Osteocyte (in vitro differentiated cells): ENCODE results near the gene GNG13. TPM values are rescaled to one million over a fixed set of nuclear protein-coding genes. Genes with fewer than 3 reads are reported as not detected.
A peak's percentile ranks its signal among the peaks of the same experiment; 100 is the strongest.

Source experiments
- DNase-seq: peaks from one replicate; pipeline ENCODE4 v3.0.0; 2021; ENCODE audit warnings: mixed read lengths; ENCODE audit not compliant: unreplicated experiment; ENCODE audit errors: extremely low spot score
- H3K27ac Mint-ChIP-seq: one replicate; pipeline ENCODE4 v1.8.0; 2021; ENCODE audit warnings: mild to moderate bottlenecking, mixed read lengths; ENCODE audit not compliant: unreplicated experiment
- H3K27me3 Mint-ChIP-seq: one replicate; pipeline ENCODE4 v1.8.0; 2021; ENCODE audit warnings: mixed read lengths; ENCODE audit not compliant: unreplicated experiment
- H3K36me3 Mint-ChIP-seq: one replicate; pipeline ENCODE4 v1.8.0; 2021; ENCODE audit warnings: mixed read lengths; ENCODE audit not compliant: unreplicated experiment
- H3K4me1 Mint-ChIP-seq: one replicate; pipeline ENCODE4 v1.8.0; 2021; ENCODE audit warnings: mixed read lengths; ENCODE audit not compliant: unreplicated experiment
- H3K4me3 Mint-ChIP-seq: one replicate; pipeline ENCODE4 v1.8.0; 2021; ENCODE audit warnings: mild to moderate bottlenecking, moderate library complexity, mixed read lengths; ENCODE audit not compliant: unreplicated experiment
- H3K9me3 Mint-ChIP-seq: one replicate; pipeline ENCODE4 v1.8.0; 2021; ENCODE audit warnings: mixed read lengths; ENCODE audit not compliant: unreplicated experiment
- total RNA-seq: library from RNA; stranded (reverse); gene quantifications from 2 replicates; pipeline ENCODE4 v1.2.1, GENCODE V29; 2021
- TF ChIP-seq, protein P1 (sequence below): fragments of 200-600 bp; sonication (generic); IDR thresholded peaks from 2 replicates; pipeline ENCODE4 v1.5.0; 2021; ENCODE audit warnings: antibody characterized with exemption, mild to moderate bottlenecking, moderate library complexity

Gene GNG13
- total RNA-seq, 1 donor from 2014 or later: not detected

DNA sequence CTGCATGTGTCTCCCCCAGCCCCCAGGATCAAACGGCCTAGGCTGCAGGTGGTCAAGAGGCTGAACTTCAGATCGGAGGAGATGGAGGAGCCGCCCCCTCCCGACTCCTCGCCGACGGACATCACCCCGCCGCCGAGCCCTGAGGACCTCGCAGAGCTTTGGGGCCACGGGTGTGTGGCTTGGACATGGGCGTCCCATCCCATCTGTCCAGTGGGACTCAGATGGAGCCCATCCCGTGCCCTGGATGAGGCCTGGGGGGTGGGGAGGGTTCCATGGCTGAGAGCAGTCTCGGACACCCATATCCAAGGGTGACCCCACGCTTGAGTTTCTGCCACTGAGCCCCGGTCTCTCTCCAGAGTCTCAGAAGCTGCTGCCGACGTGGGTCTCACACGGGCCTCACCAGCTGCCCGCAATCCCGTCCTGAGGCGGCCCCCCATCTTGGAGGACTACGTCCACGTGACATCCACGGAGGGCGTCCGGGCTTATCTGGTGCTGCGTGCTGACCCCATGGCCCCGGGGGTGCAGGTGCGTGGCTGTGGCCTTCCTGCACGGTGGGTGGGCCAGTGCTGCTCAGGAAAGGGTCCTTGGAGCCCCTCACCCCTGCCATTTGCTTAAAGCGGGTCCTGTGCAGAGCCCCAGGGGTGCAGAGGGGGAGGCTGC, 11.2 kb downstream of the GNG13 start:
- Mint-ChIP-seq H3K27me3 (no peaks in the 10 kb centered on the region), H3K9me3 (no peaks in the 10 kb centered on the region), H3K4me3 (peak overlapping the region; percentile 32), H3K27ac (no peak overlapping the region), H3K4me1 (peaks cover 2% of the 10 kb centered on the region), H3K36me3 (peaks cover 8% of the 10 kb centered on the region)
- TF ChIP-seq, protein P1, sequence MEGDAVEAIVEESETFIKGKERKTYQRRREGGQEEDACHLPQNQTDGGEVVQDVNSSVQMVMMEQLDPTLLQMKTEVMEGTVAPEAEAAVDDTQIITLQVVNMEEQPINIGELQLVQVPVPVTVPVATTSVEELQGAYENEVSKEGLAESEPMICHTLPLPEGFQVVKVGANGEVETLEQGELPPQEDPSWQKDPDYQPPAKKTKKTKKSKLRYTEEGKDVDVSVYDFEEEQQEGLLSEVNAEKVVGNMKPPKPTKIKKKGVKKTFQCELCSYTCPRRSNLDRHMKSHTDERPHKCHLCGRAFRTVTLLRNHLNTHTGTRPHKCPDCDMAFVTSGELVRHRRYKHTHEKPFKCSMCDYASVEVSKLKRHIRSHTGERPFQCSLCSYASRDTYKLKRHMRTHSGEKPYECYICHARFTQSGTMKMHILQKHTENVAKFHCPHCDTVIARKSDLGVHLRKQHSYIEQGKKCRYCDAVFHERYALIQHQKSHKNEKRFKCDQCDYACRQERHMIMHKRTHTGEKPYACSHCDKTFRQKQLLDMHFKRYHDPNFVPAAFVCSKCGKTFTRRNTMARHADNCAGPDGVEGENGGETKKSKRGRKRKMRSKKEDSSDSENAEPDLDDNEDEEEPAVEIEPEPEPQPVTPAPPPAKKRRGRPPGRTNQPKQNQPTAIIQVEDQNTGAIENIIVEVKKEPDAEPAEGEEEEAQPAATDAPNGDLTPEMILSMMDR: no peak
- no peak for DNase-seq

DNA sequence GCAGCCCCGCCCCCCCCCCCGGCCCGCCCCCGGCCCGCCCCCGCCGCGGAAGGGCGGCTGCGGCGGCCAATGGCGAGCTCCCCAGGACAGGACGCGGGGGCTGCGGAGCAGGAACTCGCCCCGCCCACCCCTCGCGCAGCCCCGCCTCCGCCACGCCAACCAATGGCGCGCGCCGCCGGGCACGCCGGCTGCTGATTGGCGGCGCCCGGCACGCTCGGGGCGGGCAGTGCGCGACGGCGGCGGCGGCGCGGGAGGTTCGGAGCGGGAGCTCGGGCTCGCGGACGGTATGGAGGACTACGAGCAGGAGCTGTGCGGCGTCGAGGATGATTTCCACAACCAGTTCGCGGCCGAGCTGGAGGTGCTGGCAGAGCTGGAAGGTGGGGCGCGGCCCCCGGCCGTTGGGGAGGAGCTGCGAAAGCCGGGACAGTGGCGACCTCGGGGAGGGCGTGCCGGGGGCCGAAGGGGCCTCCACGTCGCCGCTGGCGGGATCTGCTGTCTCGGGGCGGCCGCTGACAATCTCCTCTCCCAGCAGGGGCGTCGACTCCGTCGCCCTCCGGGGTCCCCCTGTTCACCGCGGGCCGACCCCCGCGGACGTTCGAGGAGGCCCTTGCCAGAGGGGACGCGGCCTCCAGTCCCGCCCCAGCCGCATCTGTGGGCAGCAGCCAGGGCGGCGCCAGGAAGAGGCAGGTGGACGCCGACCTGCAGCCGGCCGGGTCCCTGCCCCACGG, 12.0 kb downstream of the GNG13 start, which contains the start of gene CHTF18:
Gene CHTF18, plus strand, starts transcription at position 222 of the 728 bp plus-strand sequence. Its CDS starts 65 bp downstream, at position 287.
- no peak within 1 kb of the TSS for H3K27ac Mint-ChIP-seq

DNA sequence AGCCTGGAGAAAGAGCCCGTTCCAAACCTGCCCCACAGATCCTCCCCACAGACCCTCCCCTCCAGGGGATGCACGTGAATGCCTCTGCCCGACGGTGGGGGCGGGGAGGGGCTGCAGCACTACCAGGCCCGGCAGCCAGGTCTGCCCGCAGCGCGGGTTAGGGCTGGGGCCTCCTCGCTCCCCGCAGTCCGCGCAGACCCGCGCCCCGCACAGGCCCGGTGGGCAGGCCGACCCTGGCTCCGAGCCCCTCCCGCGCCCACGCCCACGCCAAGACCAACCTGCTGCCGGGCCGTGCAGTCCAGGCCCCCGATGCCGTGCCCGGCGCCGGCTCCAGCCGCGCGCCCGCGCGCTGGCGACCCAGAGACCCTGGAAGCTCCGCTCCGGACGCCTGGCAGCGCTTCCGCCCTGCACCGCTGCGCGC, 12.5 kb downstream of the GNG13 start, which contains the start of gene RPUSD1:
Gene RPUSD1, minus strand, starts transcription at position 404 of the 421 bp plus-strand sequence. CDS start 644 bp downstream, outside the sequence.
- no peak for DNase-seq
- Mint-ChIP-seq H3K4me3 (peak within 1 kb of the TSS; percentile 80), H3K9me3 (no peaks in the 10 kb centered on the region), H3K36me3 (peaks cover 8% of the 10 kb centered on the region), H3K27me3 (no peaks in the 10 kb centered on the region), H3K4me1 (peaks cover 2% of the 10 kb centered on the region), H3K27ac (no peak within 1 kb of the TSS)
- TF ChIP-seq, protein P1: no peak

More for the DNA sequence above, 12.0 kb downstream of the GNG13 start, which contains the start of gene CHTF18:
- TF ChIP-seq, protein P1: no peak
- Mint-ChIP-seq H3K4me3 (peak within 1 kb of the TSS; percentile 80), H3K4me1 (peaks cover 2% of the 10 kb centered on the region), H3K36me3 (peaks cover 8% of the 10 kb centered on the region), H3K27me3 (no peaks in the 10 kb centered on the region), H3K9me3 (no peaks in the 10 kb centered on the region)
- DNase-seq: peak; percentile 99

DNA sequence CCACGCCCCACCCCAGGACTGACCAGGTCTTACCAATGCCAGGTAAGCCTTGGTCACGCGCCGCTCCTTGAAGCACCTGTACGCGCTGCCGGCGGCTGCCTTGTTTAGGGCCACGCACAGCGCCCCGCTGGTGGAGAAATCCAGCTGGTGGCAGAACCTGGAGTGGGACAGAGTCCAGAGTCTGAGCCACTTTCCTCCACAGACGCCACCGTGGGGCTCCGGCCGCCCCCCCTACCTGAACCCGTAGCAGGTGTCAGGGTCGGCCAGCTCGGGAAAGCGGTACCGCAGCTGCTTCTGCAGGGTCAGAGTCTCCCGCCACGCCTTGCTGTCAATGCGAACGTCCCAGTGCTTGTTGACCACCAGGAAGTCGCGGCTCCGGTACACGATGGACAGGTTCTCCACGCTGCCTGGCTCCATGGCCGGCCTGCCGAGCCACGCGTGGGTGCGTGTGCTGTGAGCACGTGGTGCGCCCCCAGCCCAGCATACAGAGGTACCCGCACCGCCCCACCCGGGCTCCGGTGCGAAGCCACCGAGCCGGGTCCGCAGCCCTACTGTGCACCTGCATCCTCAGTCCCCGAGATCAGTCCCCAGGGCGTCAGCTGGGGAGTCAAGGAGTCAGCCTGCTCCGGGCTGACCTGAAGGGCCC, 13.1 kb downstream of the GNG13 start:
- Mint-ChIP-seq H3K27me3 (no peaks in the 10 kb centered on the region), H3K27ac (no peak overlapping the region), H3K9me3 (no peaks in the 10 kb centered on the region), H3K4me3 (peak overlapping the region; percentile 80), H3K36me3 (peaks cover 8% of the 10 kb centered on the region), H3K4me1 (peaks cover 2% of the 10 kb centered on the region)
- TF ChIP-seq, protein P1: no peak
- DNase-seq: no peak
